NCI-H526 treated with DMSO at 0.1 percent for 48 hours (cell line): ENCODE measurements around the gene ENOX1.
A peak's percentile ranks its signal among the peaks of the same experiment; 100 is the strongest.
"Not testable (repeated sequence)": the region's sequence is repeated elsewhere in the genome, so short reads cannot be mapped to it uniquely, and the experiment has no call there.

Source experiments
- DNase-seq: peaks from one replicate; lab custom pipeline; 2025; lab: John Stamatoyannopoulos, UW

ENOX1 gene

DNA sequence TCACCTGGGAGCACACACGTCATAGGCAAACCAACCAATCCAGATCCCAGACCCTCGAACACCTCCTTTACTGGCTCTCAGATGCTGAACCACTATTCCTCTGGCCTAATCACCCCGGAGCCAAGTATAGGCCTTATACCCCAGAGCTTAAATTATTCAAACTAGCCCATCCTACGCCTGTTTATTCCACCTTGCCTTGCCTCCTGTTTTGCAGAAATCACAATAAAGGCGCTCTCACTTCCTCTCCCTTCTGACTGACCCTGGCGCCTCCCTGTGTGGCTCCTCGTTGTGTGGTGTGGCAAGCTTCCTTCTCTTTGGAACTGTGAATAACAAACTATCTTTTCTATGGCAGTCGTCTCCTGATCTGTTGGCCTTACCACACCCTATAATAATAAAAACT lies 354.9 kb downstream of the ENOX1 start:
- DNase-seq: no peak

DNA sequence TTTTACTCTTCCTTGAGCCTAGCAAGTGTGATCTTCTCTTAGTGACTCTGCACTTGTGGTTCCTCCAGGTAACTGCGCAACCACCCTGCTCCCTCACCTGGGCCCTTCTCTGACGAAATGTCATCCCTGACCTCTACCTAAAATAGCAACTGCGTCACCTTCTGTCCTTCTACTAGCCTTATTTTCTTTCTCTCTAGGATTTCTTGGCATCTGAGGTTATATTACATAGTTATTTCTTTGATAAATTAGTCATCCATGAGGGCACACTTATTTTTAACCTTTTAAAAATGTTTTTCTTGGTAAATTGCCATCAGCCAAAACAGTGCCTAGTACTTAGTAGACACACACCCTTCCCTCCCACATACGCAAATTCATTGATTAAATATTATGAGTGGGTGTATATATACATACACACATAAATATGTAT lies 355.5 kb downstream of the ENOX1 start:
- no peak for DNase-seq

DNA sequence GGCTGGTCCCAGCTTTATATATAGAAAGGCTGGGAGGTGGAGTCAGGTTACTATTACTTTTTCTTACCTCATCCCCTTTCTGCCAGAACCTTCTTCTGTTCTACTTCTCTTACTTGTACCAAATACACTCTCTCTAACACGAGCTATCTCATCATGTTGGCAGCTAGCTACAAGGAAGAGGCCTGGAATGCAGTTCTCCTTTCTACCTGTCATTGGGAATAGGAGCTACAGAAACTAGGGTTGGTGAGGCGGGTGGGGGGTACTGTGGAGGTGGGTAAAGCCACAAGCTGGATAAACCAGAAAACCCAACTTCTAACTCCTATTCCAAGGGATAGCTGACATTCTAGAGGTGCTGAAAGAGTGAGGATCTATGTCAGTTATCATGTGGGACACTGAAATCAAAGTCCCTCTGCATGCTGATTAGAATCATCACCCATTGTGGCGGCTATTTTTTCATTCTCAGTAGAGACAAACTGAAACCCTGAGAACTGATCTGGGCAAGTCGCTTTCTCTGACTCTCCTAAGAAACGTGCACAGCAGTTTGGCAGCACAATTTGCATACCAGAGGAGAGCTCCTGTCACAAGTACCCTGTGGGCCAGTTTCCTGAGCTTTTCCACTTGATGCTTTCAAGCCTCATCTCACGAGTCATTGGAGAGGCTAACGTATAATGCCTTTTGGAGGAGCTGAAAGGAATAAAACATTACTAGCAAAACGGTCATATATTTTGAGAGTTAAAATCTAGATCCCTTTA lies 358.1 kb downstream of the ENOX1 start:
- DNase-seq: peak; percentile 75

- no peak for DNase-seq
Measured at GRCh38 chr13:43426355-43426754, 360.4 kb downstream of the ENOX1 start.

DNA sequence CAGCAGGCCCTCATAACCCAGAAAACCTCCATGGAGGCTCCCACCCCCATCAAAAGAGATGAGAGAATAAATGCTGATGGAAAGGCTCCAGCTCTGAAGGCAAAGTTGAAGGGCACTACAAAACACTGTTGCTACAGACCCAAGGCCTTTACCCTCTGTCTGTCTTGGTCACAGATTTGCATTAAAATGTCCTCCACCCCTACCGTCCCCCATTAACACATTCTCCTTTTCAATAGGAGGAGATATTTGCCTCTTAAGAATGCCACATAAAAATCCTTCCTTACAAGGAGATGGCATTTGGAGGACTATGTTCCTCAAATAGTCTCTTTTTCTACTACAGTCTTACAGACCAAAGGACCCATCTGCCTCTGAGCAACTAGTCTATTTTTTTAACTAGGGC lies 361.5 kb downstream of the ENOX1 start:
- DNase-seq: no peak

GRCh38 chr13:43424412-43424811 lies 362.4 kb downstream of the ENOX1 start:
- peak; percentile 94 for DNase-seq

DNA sequence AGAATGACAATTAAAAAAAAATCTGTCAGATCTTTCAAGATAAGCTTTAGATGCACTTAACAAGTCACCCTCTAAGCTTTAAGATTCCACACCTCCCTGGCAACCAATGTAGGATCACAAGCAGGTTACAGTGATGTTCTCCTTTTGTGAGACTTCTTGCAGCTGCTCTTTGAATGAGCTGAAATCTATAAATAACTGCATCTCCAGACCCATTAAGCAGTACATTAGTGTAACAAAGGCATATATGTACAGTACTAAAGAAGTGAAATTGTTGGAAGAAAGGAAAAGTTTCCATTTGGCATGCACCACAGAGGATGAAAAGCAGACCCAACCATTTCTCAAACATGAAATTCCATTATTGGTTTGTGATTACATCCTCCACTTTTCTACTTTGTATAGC lies 364.7 kb downstream of the ENOX1 start:
- DNase-seq: no peak

- DNase-seq: not testable (repeated sequence)
Measured at GRCh38 chr13:43416842-43417241, 369.9 kb downstream of the ENOX1 start.

GRCh38 chr13:43416408-43416807 lies 370.4 kb downstream of the ENOX1 start:
- DNase-seq: not testable (repeated sequence)

DNA sequence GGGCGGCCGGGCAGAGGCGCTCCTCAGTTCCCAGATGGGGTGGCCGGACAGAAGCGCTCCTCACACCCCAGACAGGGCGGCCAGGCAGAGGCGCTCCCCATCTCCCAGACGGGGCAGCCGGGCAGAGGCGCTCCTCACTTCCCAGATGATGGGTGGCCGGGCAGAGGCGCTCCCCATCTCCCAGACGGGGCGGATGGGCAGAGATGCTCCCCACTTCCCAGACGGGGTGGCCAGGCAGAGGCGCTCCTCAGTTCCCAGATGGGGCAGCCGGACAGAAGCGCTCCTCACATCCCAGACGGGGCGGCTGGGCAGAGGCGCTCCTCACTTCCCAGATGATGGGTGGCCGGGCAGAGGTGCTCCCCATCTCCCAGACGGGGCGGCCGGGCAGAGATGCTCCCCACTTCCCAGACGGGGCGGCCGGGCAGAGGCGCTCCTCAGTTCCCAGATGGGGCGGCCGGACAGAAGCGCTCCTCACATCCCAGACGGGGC lies 370.8 kb downstream of the ENOX1 start:
- DNase-seq: not testable (repeated sequence)

GRCh38 chr13:43414111-43414510 lies 372.7 kb downstream of the ENOX1 start:
- no peak for DNase-seq

DNA sequence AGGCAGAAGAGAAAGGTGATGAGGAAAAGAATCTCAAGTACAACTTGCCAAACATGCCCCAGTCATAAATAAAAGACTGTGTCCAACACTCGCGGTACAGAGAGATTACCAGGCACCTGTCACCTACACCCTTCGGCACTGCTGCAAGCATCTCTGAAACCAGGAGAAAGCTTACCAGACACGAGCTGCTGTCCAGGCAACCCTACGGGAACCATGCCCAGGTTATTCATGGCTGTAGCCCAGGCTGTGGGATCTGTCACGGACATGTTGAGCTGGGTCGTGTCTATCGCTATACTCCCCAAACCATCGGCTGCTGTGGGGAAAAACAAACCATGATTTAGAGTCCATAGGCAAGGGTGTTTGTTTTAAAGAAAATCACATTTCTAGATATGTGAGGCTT lies 375.0 kb downstream of the ENOX1 start:
- DNase-seq: no peak

- DNase-seq: no peak
Measured at GRCh38 chr13:43411211-43411610, 375.6 kb downstream of the ENOX1 start.

- DNase-seq: no peak
Measured at GRCh38 chr13:43408274-43408673, 378.5 kb downstream of the ENOX1 start.

DNA sequence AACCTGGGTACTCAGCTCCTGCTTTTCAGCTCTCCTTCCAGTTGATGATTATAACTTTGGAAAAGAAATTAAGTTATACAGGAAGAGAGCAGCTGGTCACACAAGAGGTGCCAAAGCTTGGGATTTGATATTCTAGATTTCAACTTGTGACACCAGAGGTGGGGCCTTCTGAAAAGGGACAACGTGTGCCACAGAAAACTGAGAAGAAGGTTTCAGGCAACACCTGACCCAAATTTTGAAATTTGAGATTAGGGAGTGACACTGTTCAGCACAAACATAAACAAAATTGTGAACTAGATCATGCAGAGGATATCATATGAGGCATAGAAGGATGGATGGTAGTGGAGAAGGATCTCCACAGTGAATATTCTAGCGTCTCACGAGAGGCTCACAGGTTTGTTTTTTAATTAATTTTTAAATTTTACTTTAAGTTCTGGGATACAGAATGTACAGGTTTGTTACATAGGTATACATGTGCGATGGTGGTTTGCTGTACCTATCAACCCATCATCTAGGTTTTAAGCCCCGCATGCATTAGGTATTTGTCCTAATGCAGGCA lies 379.7 kb downstream of the ENOX1 start:
- no peak for DNase-seq

DNA sequence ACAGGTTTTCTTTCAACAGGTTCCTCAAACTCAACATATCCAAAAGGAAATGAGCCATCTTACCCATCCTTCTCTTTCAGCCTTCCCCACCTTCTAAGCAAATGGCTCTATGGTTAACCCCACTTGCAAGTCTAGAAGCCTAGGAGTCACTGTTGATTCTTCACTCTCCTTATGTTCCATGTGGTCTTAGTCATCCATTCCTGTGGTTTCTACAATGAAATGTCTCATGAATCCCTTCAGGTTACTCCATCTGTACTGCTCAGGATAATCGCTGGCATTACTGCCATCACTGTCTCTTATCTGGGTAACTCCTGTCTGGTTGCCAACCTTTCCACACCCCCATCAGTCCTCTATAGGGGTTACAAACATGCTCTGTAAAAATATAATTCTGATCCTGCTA lies 381.3 kb downstream of the ENOX1 start:
- no peak for DNase-seq

DNA sequence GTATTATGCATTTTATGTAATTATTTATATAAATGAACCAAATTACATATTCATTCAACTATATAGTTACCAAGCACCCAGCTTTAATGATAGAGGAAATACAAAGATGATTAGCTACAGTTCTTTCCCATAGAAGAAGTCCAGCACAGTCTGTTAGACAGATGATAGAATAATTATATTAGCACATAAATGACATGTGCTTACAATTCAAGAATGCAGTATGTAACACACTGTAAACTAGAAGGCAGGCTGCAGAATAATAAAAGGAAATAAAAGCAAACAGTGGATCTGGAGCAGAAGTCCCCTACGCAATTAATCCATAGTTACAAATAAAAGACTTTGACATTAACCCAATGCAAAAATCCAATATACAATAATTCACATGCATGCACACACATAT lies 384.4 kb downstream of the ENOX1 start:
- DNase-seq: no peak

DNA sequence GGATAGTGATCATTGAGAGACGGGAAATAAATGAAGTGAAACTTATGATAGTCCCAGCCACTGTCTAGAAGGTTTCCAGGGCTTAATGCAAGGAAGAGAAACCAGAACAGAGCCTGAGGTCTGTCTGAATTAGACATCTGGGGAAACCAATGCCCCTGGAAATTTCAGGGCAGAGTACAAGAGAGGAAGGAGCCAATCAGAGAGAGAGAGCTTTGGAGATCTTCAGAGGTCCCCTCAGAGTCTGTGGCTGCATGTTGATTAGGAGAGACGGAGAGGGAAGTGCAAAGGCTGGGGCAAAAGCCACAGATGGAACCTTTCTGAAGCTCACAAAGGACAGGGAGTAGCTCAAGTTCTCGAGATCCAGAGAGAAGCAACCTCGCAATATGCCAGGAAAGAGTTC lies 385.4 kb downstream of the ENOX1 start:
- no peak for DNase-seq

DNA sequence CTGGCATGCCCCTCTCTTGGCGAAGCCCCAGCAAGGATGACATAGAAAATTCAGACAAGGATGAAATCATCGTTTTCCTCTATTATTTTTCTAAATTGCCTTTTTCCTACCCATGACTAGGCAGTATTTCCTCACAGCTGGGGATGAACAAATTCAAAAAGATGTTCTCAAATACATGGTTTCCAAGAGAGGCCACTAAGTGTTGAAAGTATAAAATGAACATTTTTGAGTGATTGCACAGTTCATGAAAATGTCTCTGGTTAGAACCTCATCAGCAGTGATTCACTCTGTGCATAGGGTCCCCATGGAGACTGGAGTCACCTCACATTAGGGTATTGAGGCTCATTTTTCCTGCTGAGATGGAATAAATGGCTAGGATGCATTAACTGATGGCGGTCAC lies 389.7 kb downstream of the ENOX1 start:
- DNase-seq: no peak

- DNase-seq: no peak
Measured at GRCh38 chr13:43391036-43391435, 395.7 kb downstream of the ENOX1 start.

DNA sequence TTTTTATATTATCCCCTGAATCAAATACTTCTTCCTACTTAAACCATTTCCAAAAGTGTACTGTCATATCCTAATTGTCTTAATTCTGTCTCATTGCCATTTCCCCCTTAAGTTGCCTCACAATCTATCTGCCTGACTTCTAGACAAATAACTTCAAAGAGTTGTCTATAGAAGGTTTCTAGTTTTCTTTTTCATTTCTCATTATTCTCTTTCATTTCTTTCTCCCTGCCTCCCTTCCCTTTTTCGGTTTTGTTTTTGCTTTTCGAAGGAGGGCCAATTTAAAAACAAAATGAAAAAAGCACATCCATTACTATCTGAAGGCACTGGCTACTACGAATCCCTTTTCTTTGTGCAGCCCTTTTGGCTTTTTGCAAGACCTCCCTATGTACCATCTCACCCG lies 396.2 kb downstream of the ENOX1 start:
- no peak for DNase-seq

DNA sequence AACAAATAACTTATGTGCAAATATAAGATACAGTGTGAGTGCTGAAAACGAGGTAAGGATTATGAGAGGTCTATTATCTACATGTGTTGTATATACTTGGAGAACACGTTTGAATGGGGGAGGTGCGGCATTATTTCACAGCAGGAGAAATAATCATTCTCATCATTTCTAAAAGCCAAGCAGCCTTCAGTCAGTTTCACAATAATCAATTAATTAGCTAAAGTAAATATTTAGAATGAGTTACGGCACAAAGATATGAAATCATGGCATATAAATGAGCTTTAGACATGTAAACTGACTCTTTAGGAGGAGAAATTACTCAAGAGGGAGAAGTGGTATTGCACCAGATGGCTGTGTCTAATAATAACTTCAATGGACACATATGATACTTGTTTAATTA lies 396.8 kb downstream of the ENOX1 start:
- DNase-seq: no peak

GRCh38 chr13:43389573-43389972 lies 397.2 kb downstream of the ENOX1 start:
- no peak for DNase-seq
